Activated T-cell treated with anti-CD3 and anti-CD28 coated beads for 1 hour (primary cell): ENCODE data around the gene ZYG11B.
"Not testable (repeated sequence)": the region's sequence is repeated elsewhere in the genome, so short reads cannot be mapped to it uniquely, and the experiment has no call there.

Source experiments
- DNase-seq: peaks from one replicate; pipeline ENCODE4 v3.0.0-alpha.2; 2020; ENCODE audit warnings: low read depth

The ZYG11B gene

GRCh38 chr1:52852854-52853253, 126.6 kb downstream of the ZYG11B start:
- DNase-seq: no peak

GRCh38 chr1:52855584-52855983, 129.3 kb downstream of the ZYG11B start:
- DNase-seq: no peak

GRCh38 chr1:52856026-52856425, 129.8 kb downstream of the ZYG11B start:
- DNase-seq: no peak

- no peak for DNase-seq
Observed at GRCh38 chr1:52857443-52857842, 131.2 kb downstream of the ZYG11B start.

GRCh38 chr1:52862666-52863458, 136.6 kb downstream of the ZYG11B start:
- DNase-seq: no peak

- no peak for DNase-seq
Observed at GRCh38 chr1:52867087-52867863, 141.0 kb downstream of the ZYG11B start.

- not testable (repeated sequence) for DNase-seq
Observed at GRCh38 chr1:52869727-52870126, 143.5 kb downstream of the ZYG11B start.

GRCh38 chr1:52876843-52877242, 150.6 kb downstream of the ZYG11B start:
- no peak for DNase-seq
